ENCODE data around the gene HP. TPM values are rescaled to one million over a fixed set of nuclear protein-coding genes. Genes with fewer than 3 reads are reported as not detected.

The HP gene
- total and polyA plus RNA-seq, 2 of the 13 experiments (the other 11 are each of a cell fraction or from before 2014, with no cell fraction given) = 387 to 524 TPM

DNA sequence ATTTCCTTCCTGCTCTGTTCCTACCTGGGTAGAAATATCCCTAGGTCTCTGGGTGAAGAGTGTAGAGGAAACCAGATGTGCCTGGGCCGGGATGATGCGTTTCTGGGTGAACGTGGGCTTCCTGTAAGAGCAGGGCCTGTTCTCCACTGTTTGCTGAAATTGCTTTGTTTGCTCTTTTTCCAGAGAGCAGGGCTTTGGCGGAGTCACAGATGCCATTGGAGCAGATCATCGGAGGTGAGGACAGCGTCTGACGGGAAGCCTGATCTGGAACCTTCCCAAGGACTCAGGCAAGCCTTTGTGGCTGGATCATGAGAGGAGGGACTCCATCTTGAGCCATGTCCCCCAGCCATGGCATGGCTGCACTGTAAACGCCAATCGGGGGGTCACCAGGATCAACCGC lies 30.3 kb upstream of the HP start (continued):
- TF ChIP-seq, protein P1, sequence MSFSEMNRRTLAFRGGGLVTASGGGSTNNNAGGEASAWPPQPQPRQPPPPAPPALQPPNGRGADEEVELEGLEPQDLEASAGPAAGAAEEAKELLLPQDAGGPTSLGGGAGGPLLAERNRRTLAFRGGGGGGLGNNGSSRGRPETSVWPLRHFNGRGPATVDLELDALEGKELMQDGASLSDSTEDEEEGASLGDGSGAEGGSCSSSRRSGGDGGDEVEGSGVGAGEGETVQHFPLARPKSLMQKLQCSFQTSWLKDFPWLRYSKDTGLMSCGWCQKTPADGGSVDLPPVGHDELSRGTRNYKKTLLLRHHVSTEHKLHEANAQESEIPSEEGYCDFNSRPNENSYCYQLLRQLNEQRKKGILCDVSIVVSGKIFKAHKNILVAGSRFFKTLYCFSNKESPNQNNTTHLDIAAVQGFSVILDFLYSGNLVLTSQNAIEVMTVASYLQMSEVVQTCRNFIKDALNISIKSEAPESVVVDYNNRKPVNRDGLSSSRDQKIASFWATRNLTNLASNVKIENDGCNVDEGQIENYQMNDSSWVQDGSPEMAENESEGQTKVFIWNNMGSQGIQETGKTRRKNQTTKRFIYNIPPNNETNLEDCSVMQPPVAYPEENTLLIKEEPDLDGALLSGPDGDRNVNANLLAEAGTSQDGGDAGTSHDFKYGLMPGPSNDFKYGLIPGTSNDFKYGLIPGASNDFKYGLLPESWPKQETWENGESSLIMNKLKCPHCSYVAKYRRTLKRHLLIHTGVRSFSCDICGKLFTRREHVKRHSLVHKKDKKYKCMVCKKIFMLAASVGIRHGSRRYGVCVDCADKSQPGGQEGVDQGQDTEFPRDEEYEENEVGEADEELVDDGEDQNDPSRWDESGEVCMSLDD (CRISPR knock-in tag; IDR thresholded peaks at IDR 0.05; ENCODE audit: borderline replicate concordance) = no peak
- TF ChIP-seq NCOA2 (CRISPR knock-in tag; IDR thresholded peaks at IDR 0.05) (no peak; the same call in 1 of the 2 replicates), KLF6 (CRISPR knock-in tag; IDR thresholded peaks at IDR 0.05) (no peak), NFYB (CRISPR knock-in tag; IDR thresholded peaks at IDR 0.05) (no peak), GATAD2A (CRISPR knock-in tag; IDR thresholded peaks at IDR 0.05) (peak; percentile 65; the same call in 1 of the 2 replicates), ZFY (CRISPR knock-in tag; IDR thresholded peaks at IDR 0.05) (peak; percentile 51; the same call in 1 of the 2 replicates), HDAC2 (CRISPR knock-in tag; IDR thresholded peaks at IDR 0.05) (peak; percentile 43; the same call in 1 of the 2 replicates), ZNF644 (CRISPR knock-in tag; IDR thresholded peaks at IDR 0.05; ENCODE audit: low read depth) (peak; percentile 54; the same call in 1 of the 2 replicates), ZSCAN30 (CRISPR knock-in tag; IDR thresholded peaks at IDR 0.05) (no peak), MIER3 (CRISPR knock-in tag; IDR thresholded peaks at IDR 0.05; ENCODE audit: borderline replicate concordance) (0 out of 2 replicates have a peak, but pooled peaks have one; percentile 44), ZNF780A (CRISPR knock-in tag; IDR thresholded peaks at IDR 0.05) (no peak), HIVEP1 (CRISPR knock-in tag; IDR thresholded peaks at IDR 0.05) (0 out of 2 replicates have a peak, but pooled peaks have one; percentile 44), ZNF331 (CRISPR knock-in tag; IDR thresholded peaks at IDR 0.05) (no peak), NKX3-1 (CRISPR knock-in tag; IDR thresholded peaks at IDR 0.05) (no peak), PRDM15 (CRISPR knock-in tag; IDR thresholded peaks at IDR 0.05) (no peak), KDM5B (CRISPR knock-in tag; IDR thresholded peaks at IDR 0.05; ENCODE audit: borderline replicate concordance) (0 out of 2 replicates have a peak, but pooled peaks have one; percentile 41), RFXAP (CRISPR knock-in tag; IDR thresholded peaks at IDR 0.05; ENCODE audit: borderline replicate concordance) (peak; percentile 20; the same call in 1 of the 2 replicates), ZFP36L1 (CRISPR knock-in tag; IDR thresholded peaks at IDR 0.05) (no peak)
- TF ChIP-seq, protein P2, sequence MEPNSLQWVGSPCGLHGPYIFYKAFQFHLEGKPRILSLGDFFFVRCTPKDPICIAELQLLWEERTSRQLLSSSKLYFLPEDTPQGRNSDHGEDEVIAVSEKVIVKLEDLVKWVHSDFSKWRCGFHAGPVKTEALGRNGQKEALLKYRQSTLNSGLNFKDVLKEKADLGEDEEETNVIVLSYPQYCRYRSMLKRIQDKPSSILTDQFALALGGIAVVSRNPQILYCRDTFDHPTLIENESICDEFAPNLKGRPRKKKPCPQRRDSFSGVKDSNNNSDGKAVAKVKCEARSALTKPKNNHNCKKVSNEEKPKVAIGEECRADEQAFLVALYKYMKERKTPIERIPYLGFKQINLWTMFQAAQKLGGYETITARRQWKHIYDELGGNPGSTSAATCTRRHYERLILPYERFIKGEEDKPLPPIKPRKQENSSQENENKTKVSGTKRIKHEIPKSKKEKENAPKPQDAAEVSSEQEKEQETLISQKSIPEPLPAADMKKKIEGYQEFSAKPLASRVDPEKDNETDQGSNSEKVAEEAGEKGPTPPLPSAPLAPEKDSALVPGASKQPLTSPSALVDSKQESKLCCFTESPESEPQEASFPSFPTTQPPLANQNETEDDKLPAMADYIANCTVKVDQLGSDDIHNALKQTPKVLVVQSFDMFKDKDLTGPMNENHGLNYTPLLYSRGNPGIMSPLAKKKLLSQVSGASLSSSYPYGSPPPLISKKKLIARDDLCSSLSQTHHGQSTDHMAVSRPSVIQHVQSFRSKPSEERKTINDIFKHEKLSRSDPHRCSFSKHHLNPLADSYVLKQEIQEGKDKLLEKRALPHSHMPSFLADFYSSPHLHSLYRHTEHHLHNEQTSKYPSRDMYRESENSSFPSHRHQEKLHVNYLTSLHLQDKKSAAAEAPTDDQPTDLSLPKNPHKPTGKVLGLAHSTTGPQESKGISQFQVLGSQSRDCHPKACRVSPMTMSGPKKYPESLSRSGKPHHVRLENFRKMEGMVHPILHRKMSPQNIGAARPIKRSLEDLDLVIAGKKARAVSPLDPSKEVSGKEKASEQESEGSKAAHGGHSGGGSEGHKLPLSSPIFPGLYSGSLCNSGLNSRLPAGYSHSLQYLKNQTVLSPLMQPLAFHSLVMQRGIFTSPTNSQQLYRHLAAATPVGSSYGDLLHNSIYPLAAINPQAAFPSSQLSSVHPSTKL (CRISPR knock-in tag; IDR thresholded peaks at IDR 0.05) = peak; percentile 53
- TF ChIP-seq, protein P3, sequence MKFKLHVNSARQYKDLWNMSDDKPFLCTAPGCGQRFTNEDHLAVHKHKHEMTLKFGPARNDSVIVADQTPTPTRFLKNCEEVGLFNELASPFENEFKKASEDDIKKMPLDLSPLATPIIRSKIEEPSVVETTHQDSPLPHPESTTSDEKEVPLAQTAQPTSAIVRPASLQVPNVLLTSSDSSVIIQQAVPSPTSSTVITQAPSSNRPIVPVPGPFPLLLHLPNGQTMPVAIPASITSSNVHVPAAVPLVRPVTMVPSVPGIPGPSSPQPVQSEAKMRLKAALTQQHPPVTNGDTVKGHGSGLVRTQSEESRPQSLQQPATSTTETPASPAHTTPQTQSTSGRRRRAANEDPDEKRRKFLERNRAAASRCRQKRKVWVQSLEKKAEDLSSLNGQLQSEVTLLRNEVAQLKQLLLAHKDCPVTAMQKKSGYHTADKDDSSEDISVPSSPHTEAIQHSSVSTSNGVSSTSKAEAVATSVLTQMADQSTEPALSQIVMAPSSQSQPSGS (CRISPR knock-in tag; IDR thresholded peaks at IDR 0.05) = peak; percentile 31

All from HepG2 (cell line).